ENCODE data around the gene STX5. TPM values are rescaled to one million over a fixed set of nuclear protein-coding genes. Genes with fewer than 3 reads are reported as not detected.
A peak's percentile ranks its signal among the peaks of the same experiment; 100 is the strongest.

Gene STX5
- total and polyA plus RNA-seq, 9 of the 15 experiments (the other 6 are each of a cell fraction or from before 2014, with no cell fraction given) = 2.8 to 28.6 (median 23.7) TPM

GRCh38 chr11:62854825-62855570, 23.1 kb upstream of the STX5 start (continued):
- TF ChIP-seq ATF7 (IDR thresholded peaks at IDR 0.05) = peak; percentile 31; the same call in 1 of the 2 replicates
- TF ChIP-seq HNRNPUL1 (IDR thresholded peaks at IDR 0.05; ENCODE audit: low read length) = peak; percentile 16; the same call in 1 of the 2 replicates
- TF ChIP-seq CBFB (CRISPR knock-in tag; IDR thresholded peaks at IDR 0.05) = peak; percentile 39; the same call in 1 of the 2 replicates
- TF ChIP-seq FUS (optimal IDR thresholded peaks at IDR 0.05; ENCODE audit: low read depth, low read length) = peak; percentile 11
- TF ChIP-seq ZNF184 (CRISPR knock-in tag; IDR thresholded peaks at IDR 0.05) = no peak
- TF ChIP-seq ZC3H4 (CRISPR knock-in tag; IDR thresholded peaks at IDR 0.05; ENCODE audit: borderline replicate concordance) = peak; percentile 78; the same call in 1 of the 2 replicates
- 0 out of 2 replicates have a peak, but pooled peaks have one; percentile 50 for TF ChIP-seq BACH1 (tag; IDR thresholded peaks at IDR 0.05)
- peak; percentile 19 for TF ChIP-seq PRPF4 (IDR thresholded peaks at IDR 0.05; ENCODE audit: insufficient read depth, low read depth, low read length, poor library complexity, severe bottlenecking)
- 0 out of 2 replicates have a peak, but pooled peaks have one; percentile 28 for TF ChIP-seq MEF2A (IDR thresholded peaks at IDR 0.05; ENCODE audit: control insufficient read depth, low read depth, low read length)
- 0 out of 2 replicates have a peak, but pooled peaks have one; percentile 3 for TF ChIP-seq ATF6 (CRISPR knock-in tag; IDR thresholded peaks at IDR 0.05)
- TF ChIP-seq ZNF311 (CRISPR knock-in tag; IDR thresholded peaks at IDR 0.05) = no peak
- peak; percentile 71; the same call in 1 of the 2 replicates for TF ChIP-seq TGIF2 (CRISPR knock-in tag; IDR thresholded peaks at IDR 0.05)
- TF ChIP-seq TEAD4 (IDR thresholded peaks at IDR 0.05; ENCODE audit: low read length) = peak; percentile 6; the same call in 1 of the 2 replicates
- TF ChIP-seq TEAD4 (CRISPR knock-in tag; IDR thresholded peaks at IDR 0.05; ENCODE audit: borderline replicate concordance) = no peak
- TF ChIP-seq THRAP3 (IDR thresholded peaks at IDR 0.05; ENCODE audit: borderline replicate concordance) = no peak; the same call in 1 of the 2 replicates
- peak; percentile 99 for TF ChIP-seq CHD1 (IDR thresholded peaks at IDR 0.05; ENCODE audit: low read length)
- peak in 1 of 2 experiments; percentile 57; a peak in 1 of 4 replicates for TF ChIP-seq TEAD1 (CRISPR knock-in tag; IDR thresholded peaks at IDR 0.05)
- TF ChIP-seq STAT5A (IDR thresholded peaks at IDR 0.05; ENCODE audit: borderline replicate concordance, low read length) = peak; percentile 20; the same call in 1 of the 2 replicates
- TF ChIP-seq ATF3 (IDR thresholded peaks at IDR 0.05) = peak; percentile 60
- TF ChIP-seq ATF3 (CRISPR knock-in tag; conservative IDR thresholded peaks at IDR 0.05) = no peak; the same call in 1 of the 2 replicates
- TF ChIP-seq BCLAF1 (IDR thresholded peaks at IDR 0.05; ENCODE audit: borderline replicate concordance in 1 of 2, control insufficient read depth in 1 of 2, low read depth in 2 of 2, low read length in 1 of 2) = 0 out of 4 replicates have a peak, but pooled peaks of 1 of the 2 experiments have one; percentile 6

Measured in K562 (cell line).